HepG2 (cell line): ENCODE measurements around the gene HOXC11. TPM values are rescaled to one million over a fixed set of nuclear protein-coding genes. Genes with fewer than 3 reads are reported as not detected.

Experiments
- ATRX ChIP-seq: sonication (generic); formaldehyde crosslinking; IDR thresholded peaks from 2 replicates; pipeline ENCODE4 v1.4.0; 2020; ENCODE audit warnings: missing genetic modification reagents, borderline replicate concordance
- DMAP1 ChIP-seq: IDR thresholded peaks from 2 replicates; pipeline ENCODE4 v1.6.1; 2016
- GABPB1 ChIP-seq: IDR thresholded peaks from 2 replicates; pipeline ENCODE4 v1.6.1; 2016; ENCODE audit warnings: mild to moderate bottlenecking, missing genetic modification reagents, moderate library complexity, missing compliant biosample characterization
- GFI1 ChIP-seq: sonication (generic); formaldehyde crosslinking; IDR thresholded peaks from 2 replicates; pipeline ENCODE4 v1.5.0; 2020; ENCODE audit warnings: missing genetic modification reagents, mild to moderate bottlenecking, borderline replicate concordance
- KDM1A ChIP-seq: IDR thresholded peaks from 2 replicates; pipeline ENCODE4 v1.6.1; 2016; ENCODE audit warnings: missing compliant biosample characterization
- KLF13 ChIP-seq: sonication (generic); formaldehyde crosslinking; IDR thresholded peaks from 2 replicates; pipeline ENCODE4 v1.4.0; 2020; ENCODE audit warnings: mild to moderate bottlenecking, missing genetic modification reagents
- MNT ChIP-seq: fragments of 450-650 bp; IDR thresholded peaks from 2 replicates; pipeline ENCODE4 v1.6.1; 2016
- PITX1 ChIP-seq: sonication (generic); formaldehyde crosslinking; IDR thresholded peaks from 2 replicates; pipeline ENCODE4 v1.5.1; 2020; ENCODE audit warnings: mild to moderate bottlenecking, missing genetic modification reagents
- RERE ChIP-seq: IDR thresholded peaks from 2 replicates; pipeline ENCODE4 v1.6.1; 2016; ENCODE audit warnings: low read depth, missing genetic modification reagents, missing compliant biosample characterization
- SALL2 ChIP-seq: sonication (generic); formaldehyde crosslinking; IDR thresholded peaks from 2 replicates; pipeline ENCODE4 v1.8.1; 2023; ENCODE audit warnings: mild to moderate bottlenecking, missing genetic modification reagents, inconsistent platforms
- SMAD3 ChIP-seq: sonication (generic); formaldehyde crosslinking; IDR thresholded peaks from 2 replicates; pipeline ENCODE4 v1.4.0; 2020; ENCODE audit warnings: missing genetic modification reagents
- ZMYM4 ChIP-seq: sonication (generic); formaldehyde crosslinking; IDR thresholded peaks from 2 replicates; pipeline ENCODE4 v1.8.1; 2023; ENCODE audit warnings: mild to moderate bottlenecking, missing genetic modification reagents
- ZNF354B ChIP-seq: sonication (generic); formaldehyde crosslinking; IDR thresholded peaks from 2 replicates; pipeline ENCODE4 v1.8.0; 2022; ENCODE audit warnings: mild to moderate bottlenecking, missing genetic modification reagents
- polyA plus RNA-seq, 8 experiments: library from polyadenylated mRNA; depleted of rRNA in 3 of 8; stranded (reverse) in 7 of 8; unstranded in 1 of 8; fragments of >200 nt; fragmentation: Illumina TruSeq in 4 of 8; extraction: Trizol in 4 of 8; gene quantifications; 2 replicates each; pipeline versions ENCODE4 v1.2.1 to v1.2.3, GENCODE V29; 2011 to 2016; ENCODE audit warnings: low read depth in 4 of 8, missing spikeins in 1 of 8, mixed read lengths in 1 of 8; ENCODE audit not compliant: insufficient read depth in 1 of 8
- total RNA-seq, 5 experiments: library from RNA; depleted of rRNA; stranded (reverse); fragments of >200 nt; fragmentation: Illumina TruSeq; extraction: Trizol; gene quantifications; 2 replicates each; pipeline ENCODE4 v1.2.3, GENCODE V29; 2016; ENCODE audit warnings: low read depth in 1 of 5
- TF ChIP-seq, protein P1 (sequence below): sonication (generic); formaldehyde crosslinking; IDR thresholded peaks from 2 replicates; pipeline ENCODE4 v1.8.0; 2023; ENCODE audit warnings: mild to moderate bottlenecking, missing genetic modification reagents
- TF ChIP-seq, protein P2 (sequence below): sonication (generic); formaldehyde crosslinking; IDR thresholded peaks from 2 replicates; pipeline ENCODE4 v1.4.0; 2020; ENCODE audit warnings: mild to moderate bottlenecking, missing genetic modification reagents

The HOXC11 gene
- total and polyA plus RNA-seq, 2 of the 13 experiments (the other 11 are each of a cell fraction or from before 2014, with no cell fraction given), result not detected

GRCh38 chr12:53949631-53950436 lies 23.1 kb upstream of the HOXC11 start (continued):
- no peak for TF ChIP-seq MNT
- no peak for TF ChIP-seq RERE (CRISPR knock-in tag)
- TF ChIP-seq KDM1A, result no peak
- no peak for TF ChIP-seq KLF13 (CRISPR knock-in tag)
- TF ChIP-seq DMAP1, result no peak
- TF ChIP-seq, protein P1, sequence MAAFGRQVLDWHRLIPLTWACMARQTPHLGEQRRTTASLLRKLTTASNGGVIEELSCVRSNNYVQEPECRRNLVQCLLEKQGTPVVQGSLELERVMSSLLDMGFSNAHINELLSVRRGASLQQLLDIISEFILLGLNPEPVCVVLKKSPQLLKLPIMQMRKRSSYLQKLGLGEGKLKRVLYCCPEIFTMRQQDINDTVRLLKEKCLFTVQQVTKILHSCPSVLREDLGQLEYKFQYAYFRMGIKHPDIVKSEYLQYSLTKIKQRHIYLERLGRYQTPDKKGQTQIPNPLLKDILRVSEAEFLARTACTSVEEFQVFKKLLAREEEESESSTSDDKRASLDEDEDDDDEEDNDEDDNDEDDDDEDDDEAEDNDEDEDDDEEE (CRISPR knock-in tag), result no peak
- TF ChIP-seq, protein P2, sequence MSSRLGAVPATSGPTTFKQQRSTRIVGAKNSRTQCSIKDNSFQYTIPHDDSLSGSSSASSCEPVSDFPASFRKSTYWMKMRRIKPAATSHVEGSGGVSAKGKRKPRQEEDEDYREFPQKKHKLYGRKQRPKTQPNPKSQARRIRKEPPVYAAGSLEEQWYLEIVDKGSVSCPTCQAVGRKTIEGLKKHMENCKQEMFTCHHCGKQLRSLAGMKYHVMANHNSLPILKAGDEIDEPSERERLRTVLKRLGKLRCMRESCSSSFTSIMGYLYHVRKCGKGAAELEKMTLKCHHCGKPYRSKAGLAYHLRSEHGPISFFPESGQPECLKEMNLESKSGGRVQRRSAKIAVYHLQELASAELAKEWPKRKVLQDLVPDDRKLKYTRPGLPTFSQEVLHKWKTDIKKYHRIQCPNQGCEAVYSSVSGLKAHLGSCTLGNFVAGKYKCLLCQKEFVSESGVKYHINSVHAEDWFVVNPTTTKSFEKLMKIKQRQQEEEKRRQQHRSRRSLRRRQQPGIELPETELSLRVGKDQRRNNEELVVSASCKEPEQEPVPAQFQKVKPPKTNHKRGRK (CRISPR knock-in tag), result no peak
- TF ChIP-seq SALL2 (CRISPR knock-in tag), result no peak
- no peak for TF ChIP-seq ATRX (CRISPR knock-in tag)
- no peak for TF ChIP-seq ZMYM4 (CRISPR knock-in tag)
- no peak for TF ChIP-seq GFI1
- TF ChIP-seq GABPB1 (CRISPR knock-in tag), result peak; percentile 33; the same call in 1 of the 2 replicates
- TF ChIP-seq ZNF354B (CRISPR knock-in tag), result no peak
- TF ChIP-seq SMAD3 (CRISPR knock-in tag), result no peak
- TF ChIP-seq PITX1 (CRISPR knock-in tag), result no peak
